ENCODE results near the gene CMSS1. TPM values are rescaled to one million over a fixed set of nuclear protein-coding genes. Genes with fewer than 3 reads are reported as not detected.

The CMSS1 gene
- total and polyA plus RNA-seq, 2 of the 13 experiments (the other 11 are each of a cell fraction or from before 2014, with no cell fraction given): 6.4 to 48.7 TPM

GRCh38 chr3:99846477-99847160, 29.0 kb downstream of the CMSS1 start (continued):
- TF ChIP-seq ATF3 (CRISPR knock-in tag; IDR thresholded peaks at IDR 0.05) (peak; percentile 52; the same call in 1 of the 2 replicates), SMARCE1 (IDR thresholded peaks at IDR 0.05; ENCODE audit: borderline replicate concordance) (no peak), GABPB1 (CRISPR knock-in tag; IDR thresholded peaks at IDR 0.05) (no peak), ZSCAN25 (CRISPR knock-in tag; IDR thresholded peaks at IDR 0.05) (no peak), ELF1 (CRISPR knock-in tag; IDR thresholded peaks at IDR 0.05) (no peak), ATF5 (CRISPR knock-in tag; IDR thresholded peaks at IDR 0.05; ENCODE audit: low read depth) (no peak), ZNF691 (CRISPR knock-in tag; IDR thresholded peaks at IDR 0.05; ENCODE audit: borderline replicate concordance, low read depth) (no peak), ZNF383 (CRISPR knock-in tag; IDR thresholded peaks at IDR 0.05; ENCODE audit: borderline replicate concordance) (no peak), NR2C2 (CRISPR knock-in tag; IDR thresholded peaks at IDR 0.05; ENCODE audit: borderline replicate concordance) (no peak), ZNF644 (CRISPR knock-in tag; IDR thresholded peaks at IDR 0.05; ENCODE audit: low read depth) (peak; percentile 5; the same call in 1 of the 2 replicates), ZNF772 (CRISPR knock-in tag; IDR thresholded peaks at IDR 0.05) (no peak), ZBTB38 (CRISPR knock-in tag; IDR thresholded peaks at IDR 0.05) (no peak), SOX6 (IDR thresholded peaks at IDR 0.05) (no peak), SOX6 (CRISPR knock-in tag; IDR thresholded peaks at IDR 0.05) (no peak), HBP1 (CRISPR knock-in tag; IDR thresholded peaks at IDR 0.05; ENCODE audit: low read depth) (no peak), PRDM4 (CRISPR knock-in tag; IDR thresholded peaks at IDR 0.05; ENCODE audit: borderline replicate concordance) (no peak), ZNF850 (CRISPR knock-in tag; conservative IDR thresholded peaks at IDR 0.05) (no peak), ZNF441 (CRISPR knock-in tag; IDR thresholded peaks at IDR 0.05; ENCODE audit: borderline replicate concordance) (no peak), HOXA5 (CRISPR knock-in tag; IDR thresholded peaks at IDR 0.05) (0 out of 2 replicates have a peak, but pooled peaks have one; percentile 22), PAF1 (CRISPR knock-in tag; IDR thresholded peaks at IDR 0.05) (peak; percentile 76), SALL1 (CRISPR knock-in tag; IDR thresholded peaks at IDR 0.05) (no peak), ZNF598 (CRISPR knock-in tag; IDR thresholded peaks at IDR 0.05; ENCODE audit: borderline replicate concordance) (no peak), SNAPC5 (CRISPR knock-in tag; IDR thresholded peaks at IDR 0.05; ENCODE audit: borderline replicate concordance) (no peak), CBX1 (IDR thresholded peaks at IDR 0.05; ENCODE audit: low read depth) (no peak), ZNF761 (CRISPR knock-in tag; conservative IDR thresholded peaks at IDR 0.05) (no peak), ZNF317 (CRISPR knock-in tag; IDR thresholded peaks at IDR 0.05) (no peak), ZNF792 (CRISPR knock-in tag; IDR thresholded peaks at IDR 0.05) (no peak)

Measured in HepG2 (cell line).